Measurements from ENCODE around the gene CEP104. TPM values are rescaled to one million over a fixed set of nuclear protein-coding genes. Genes with fewer than 3 reads are reported as not detected.

Gene CEP104
- total RNA-seq, 1 donor from 2014 or later: 43.8 TPM

- no peak overlapping the region for H3K4me3 Mint-ChIP-seq (ENCODE audit: low read depth)
- H3K9me3 Mint-ChIP-seq (ENCODE audit: low read depth): peaks cover 5% of the 10 kb centered on the region
- TF ChIP-seq CTCF (IDR thresholded peaks at IDR 0.05; ENCODE audit: unreplicated experiment): no peak
- no peak for DNase-seq (ENCODE audit: low spot score, unreplicated experiment)
- H3K36me3 Mint-ChIP-seq (ENCODE audit: insufficient read depth): no peaks in the 10 kb centered on the region
- H3K27ac Mint-ChIP-seq: no peak overlapping the region
- H3K4me1 Mint-ChIP-seq (ENCODE audit: low read depth): no peaks in the 10 kb centered on the region
- H3K27me3 Mint-ChIP-seq: peaks cover 35% of the 10 kb centered on the region
These were observed 94.7 kb downstream of the CEP104 start for GRCh38 chr1:3762151-3762872.

Other genes starting within 250 kb of the CEP104 start
- gene MEGF6, start 245.7 kb downstream of the CEP104 start, total RNA-seq: 79.2 and 83.8 TPM in 2 replicates
- gene TPRG1L, start 232.2 kb downstream of the CEP104 start, total RNA-seq: 30.7 and 31.4 TPM in 2 replicates
- 28.1 and 29.9 TPM in 2 replicates for gene WRAP73, start 207.1 kb downstream of the CEP104 start, total RNA-seq
- 2.2 and 2.4 TPM in 2 replicates for gene TP73, start 204.7 kb downstream of the CEP104 start, total RNA-seq
- not detected in 2 replicates for gene CCDC27, start 104.8 kb downstream of the CEP104 start, total RNA-seq
- gene SMIM1, start 84.5 kb downstream of the CEP104 start, total RNA-seq: 10.8 and 12.0 TPM in 2 replicates
- gene LRRC47, start 60.7 kb downstream of the CEP104 start, total RNA-seq: 54.9 and 57.0 TPM in 2 replicates
- 11.5 and 11.9 TPM in 2 replicates for gene DFFB, start 265 bp upstream of the CEP104 start, total RNA-seq
- 25.3 and 26.9 TPM in 2 replicates for gene C1orf174, start 43.1 kb upstream of the CEP104 start, total RNA-seq

Measured in progenitor cell of endocrine pancreas (in vitro differentiated cells).